Mesendoderm (in vitro differentiated cells): ENCODE measurements around the gene CBLN4.

Experiments used
- DNase-seq: peaks from one replicate; pipeline ENCODE4 v3.0.0; 2013
- H2AK5ac ChIP-seq: 2 replicates; pipeline ENCODE4 v1.6.1; 2013; ENCODE audit warnings: low read length, inconsistent platforms
- H2BK120ac ChIP-seq: 2 replicates; pipeline ENCODE4 v1.6.1; 2013; ENCODE audit warnings: low read depth, mild to moderate bottlenecking, low read length, moderate library complexity, mixed read lengths
- H2BK15ac ChIP-seq: replicated peaks from 2 replicates; pipeline ENCODE4 v1.6.1; 2013; ENCODE audit warnings: low read depth, mild to moderate bottlenecking, moderate library complexity
- H2BK5ac ChIP-seq: 2 replicates; pipeline ENCODE4 v1.6.1; 2013; ENCODE audit warnings: low read length, inconsistent platforms
- H3K18ac ChIP-seq: 2 replicates; pipeline ENCODE4 v1.6.1; 2013; ENCODE audit warnings: mild to moderate bottlenecking, low read length, mixed read lengths
- H3K23ac ChIP-seq: one replicate; pipeline ENCODE4 v1.6.1; 2013; ENCODE audit warnings: low read length
- H3K27ac ChIP-seq: 2 replicates; pipeline ENCODE4 v1.5.1; 2013; ENCODE audit warnings: low read depth, mild to moderate bottlenecking, inconsistent platforms, low read length, moderate library complexity
- H3K27me3 ChIP-seq: 2 replicates; pipeline ENCODE4 v1.6.1; 2013; ENCODE audit warnings: low read length, control low read depth, mild to moderate bottlenecking, inconsistent platforms; ENCODE audit not compliant: insufficient read depth, poor library complexity
- H3K36me3 ChIP-seq: 2 replicates; pipeline ENCODE4 v1.6.1; 2013; ENCODE audit warnings: low read length, inconsistent platforms; ENCODE audit not compliant: control insufficient read depth, insufficient read depth
- H3K4ac ChIP-seq: one replicate; pipeline ENCODE4 v1.6.1; 2013; ENCODE audit warnings: low read depth, mild to moderate bottlenecking, low read length, moderate library complexity
- H3K4me1 ChIP-seq: 2 replicates; pipeline ENCODE4 v1.6.1; 2013; ENCODE audit warnings: low read depth, low read length, inconsistent platforms; ENCODE audit not compliant: control insufficient read depth
- H3K4me2 ChIP-seq: 2 replicates; pipeline ENCODE4 v1.6.1; 2013; ENCODE audit warnings: low read length
- H3K4me3 ChIP-seq: 2 replicates; pipeline ENCODE4 v1.5.1; 2013; ENCODE audit warnings: mild to moderate bottlenecking, low read length
- H3K56ac ChIP-seq: one replicate; pipeline ENCODE4 v1.6.1; 2013; ENCODE audit warnings: low read length
- H3K79me1 ChIP-seq: 2 replicates; pipeline ENCODE4 v1.6.1; 2013; ENCODE audit warnings: low read length, inconsistent platforms
- H3K79me2 ChIP-seq: 2 replicates; pipeline ENCODE4 v1.6.1; 2013; ENCODE audit warnings: mild to moderate bottlenecking, low read length; ENCODE audit not compliant: control insufficient read depth, insufficient read depth
- H3K9ac ChIP-seq: 2 replicates; pipeline ENCODE4 v1.6.1; 2013; ENCODE audit warnings: low read length, inconsistent platforms
- H4K5ac ChIP-seq: one replicate; pipeline ENCODE4 v1.6.1; 2013; ENCODE audit warnings: low read length
- H4K8ac ChIP-seq: one replicate; pipeline ENCODE4 v1.6.1; 2013; ENCODE audit warnings: low read depth, mild to moderate bottlenecking, control low read depth, low read length, moderate library complexity
- WGBS: extraction: QIAGEN DNeasy Blood & Tissue Kit; methylation state at CpG from one replicate; pipeline ENCODE4 v1.1.7; 2013; ENCODE audit warnings: low lambda C conversion rate, missing lambda C conversion rate; ENCODE audit not compliant: insufficient coverage; ENCODE audit errors: extremely low coverage; 5-methylcytosine and 5-hydroxymethylcytosine counted together

CBLN4 gene

GRCh38 chr20:56001890-56002289, 3.4 kb downstream of the CBLN4 start:
- no peaks in the 10 kb centered on the region for H3K79me2 ChIP-seq
- H2BK5ac ChIP-seq = no peak overlapping the region
- H3K27me3 ChIP-seq = peaks cover 47% of the 10 kb centered on the region
- no peak overlapping the region for H2BK120ac ChIP-seq
- no peak overlapping the region for H3K4me3 ChIP-seq
- H3K9ac ChIP-seq = no peak overlapping the region
- H3K23ac ChIP-seq = no peak overlapping the region
- no peak overlapping the region for H3K18ac ChIP-seq
- no peaks in the 10 kb centered on the region for H3K36me3 ChIP-seq
- H4K8ac ChIP-seq = no peak overlapping the region
- no peak overlapping the region for H3K27ac ChIP-seq
- H4K5ac ChIP-seq = no peak overlapping the region
- no peaks in the 10 kb centered on the region for H3K79me1 ChIP-seq
- H3K4me2 ChIP-seq = no peak overlapping the region
- H3K56ac ChIP-seq = no peak overlapping the region
- H2AK5ac ChIP-seq = no peak overlapping the region
- H2BK15ac ChIP-seq = no peak overlapping the region
- no peak overlapping the region for H3K4ac ChIP-seq
- DNase-seq = no peak
- no peaks in the 10 kb centered on the region for H3K4me1 ChIP-seq
- no CpG with 5 or more reads among the region's 3 CpGs for WGBS

- peaks cover 42% of the 10 kb centered on the region for H3K27me3 ChIP-seq
- no peak overlapping the region for H3K9ac ChIP-seq
- no peak overlapping the region for H2AK5ac ChIP-seq
- no peak overlapping the region for H4K5ac ChIP-seq
- no peak overlapping the region for H3K18ac ChIP-seq
- H3K56ac ChIP-seq = no peak overlapping the region
- H2BK5ac ChIP-seq = no peak overlapping the region
- H3K4me2 ChIP-seq = no peak overlapping the region
- no peaks in the 10 kb centered on the region for H3K4me1 ChIP-seq
- no peak overlapping the region for H3K27ac ChIP-seq
- no peak overlapping the region for H3K4ac ChIP-seq
- H3K79me2 ChIP-seq = no peaks in the 10 kb centered on the region
- H2BK120ac ChIP-seq = no peak overlapping the region
- no CpG with 5 or more reads among the region's 5 CpGs for WGBS
- H2BK15ac ChIP-seq = no peak overlapping the region
- H3K79me1 ChIP-seq = no peaks in the 10 kb centered on the region
- H3K4me3 ChIP-seq = no peak overlapping the region
- no peak for DNase-seq
- H3K36me3 ChIP-seq = no peaks in the 10 kb centered on the region
- H4K8ac ChIP-seq = no peak overlapping the region
- H3K23ac ChIP-seq = no peak overlapping the region
Measured at GRCh38 chr20:56001106-56001785, 4.1 kb downstream of the CBLN4 start.

GRCh38 chr20:55978550-55978949, 26.8 kb downstream of the CBLN4 start:
- Histone ChIP-seq H2BK15ac (no peak overlapping the region), H4K8ac (no peak overlapping the region), H3K4ac (no peak overlapping the region), H2BK120ac (no peak overlapping the region), H2AK5ac (no peak overlapping the region), H3K27me3 (no peaks in the 10 kb centered on the region), H3K79me2 (no peaks in the 10 kb centered on the region), H3K79me1 (no peaks in the 10 kb centered on the region), H3K56ac (no peak overlapping the region), H3K9ac (no peak overlapping the region), H2BK5ac (no peak overlapping the region), H3K27ac (no peak overlapping the region), H4K5ac (no peak overlapping the region), H3K36me3 (no peaks in the 10 kb centered on the region), H3K4me3 (no peak overlapping the region), H3K4me2 (no peak overlapping the region), H3K4me1 (no peaks in the 10 kb centered on the region), H3K18ac (no peak overlapping the region), H3K23ac (no peak overlapping the region)
- WGBS = no CpG with 5 or more reads among the region's 2 CpGs
- no peak for DNase-seq

GRCh38 chr20:55977690-55978459, 27.4 kb downstream of the CBLN4 start:
- Histone ChIP-seq H4K5ac (no peak overlapping the region), H3K56ac (no peak overlapping the region), H3K23ac (no peak overlapping the region), H2BK15ac (no peak overlapping the region), H3K4ac (no peak overlapping the region), H4K8ac (no peak overlapping the region), H2BK120ac (no peak overlapping the region), H3K27ac (no peak overlapping the region), H3K27me3 (no peaks in the 10 kb centered on the region), H3K4me1 (no peaks in the 10 kb centered on the region), H2AK5ac (no peak overlapping the region), H2BK5ac (no peak overlapping the region), H3K79me1 (no peaks in the 10 kb centered on the region), H3K36me3 (no peaks in the 10 kb centered on the region), H3K9ac (no peak overlapping the region), H3K18ac (no peak overlapping the region), H3K4me2 (no peak overlapping the region), H3K79me2 (no peaks in the 10 kb centered on the region), H3K4me3 (no peak overlapping the region)
- WGBS = no CpG with 5 or more reads among the region's 6 CpGs
- no peak for DNase-seq

- H3K4me1 ChIP-seq = no peaks in the 10 kb centered on the region
- H3K27ac ChIP-seq = no peak overlapping the region
- H3K4me3 ChIP-seq = no peak overlapping the region
- no peak overlapping the region for H2BK5ac ChIP-seq
- no peak overlapping the region for H3K4ac ChIP-seq
- no peak overlapping the region for H4K5ac ChIP-seq
- no peaks in the 10 kb centered on the region for H3K79me2 ChIP-seq
- H3K79me1 ChIP-seq = no peaks in the 10 kb centered on the region
- DNase-seq = no peak
- H3K56ac ChIP-seq = no peak overlapping the region
- no peak overlapping the region for H4K8ac ChIP-seq
- H2BK15ac ChIP-seq = no peak overlapping the region
- no peak overlapping the region for H3K4me2 ChIP-seq
- H3K23ac ChIP-seq = no peak overlapping the region
- no peak overlapping the region for H2BK120ac ChIP-seq
- no peak overlapping the region for H2AK5ac ChIP-seq
- no CpG with 5 or more reads among the region's 2 CpGs for WGBS
- no peaks in the 10 kb centered on the region for H3K36me3 ChIP-seq
- no peak overlapping the region for H3K9ac ChIP-seq
- no peaks in the 10 kb centered on the region for H3K27me3 ChIP-seq
- no peak overlapping the region for H3K18ac ChIP-seq
Measured at GRCh38 chr20:55974491-55975202, 30.7 kb downstream of the CBLN4 start.
